ENCODE data around the gene ATP9B.

GRCh38 chr18:79333046-79333445 lies 263.9 kb downstream of the ATP9B start:
- no peak for TF ChIP-seq SIN3A (IDR thresholded peaks at IDR 0.05; ENCODE audit: borderline replicate concordance, insufficient read depth, low read length)
- no peak for TF ChIP-seq TAF1 (IDR thresholded peaks at IDR 0.05; ENCODE audit: borderline replicate concordance, insufficient read depth, low read length)
- TF ChIP-seq POLR2AphosphoS5 (IDR thresholded peaks at IDR 0.05; ENCODE audit: low read depth, low read length) = no peak
